ENCODE data around the gene PRELID1.

- TF ChIP-seq CTCF (IDR thresholded peaks at IDR 0.05) (no peak), POLR2AphosphoS5 (IDR thresholded peaks at IDR 0.05) (no peak), EP300 (IDR thresholded peaks at IDR 0.05; ENCODE audit: low read depth) (no peak)
Measured at GRCh38 chr5:177350776-177351391, 47.3 kb downstream of the PRELID1 start.

Measured in transverse colon (tissue), 4 donors.